Activated naive CD4-positive, alpha-beta T cell treated with anti-CD3 and anti-CD28 coated beads, Interleukin-2, amount 10 ng/mL, durations not matched to agents 7 days and 5 days (primary cell): ENCODE data around the gene SLC39A13.

Experiments
- CTCF ChIA-PET: fragments of 350-600 bp; sonication (Branson Sonifier 250); formaldehyde crosslinking; loops from one replicate; lab custom pipeline; 2021; ENCODE audit warnings: antibody characterized with exemption; lab: Charles Lee
- DNase-seq: peaks from one replicate; pipeline ENCODE4 v3.0.0-alpha.2; 2020
- H3K27ac Mint-ChIP-seq: one replicate; pipeline ENCODE4 v1.8.0; 2021; ENCODE audit warnings: mild to moderate bottlenecking, moderate library complexity, mixed read lengths
- H3K27me3 Mint-ChIP-seq: one replicate; pipeline ENCODE4 v1.8.0; 2021; ENCODE audit warnings: mild to moderate bottlenecking, mixed read lengths
- H3K36me3 Mint-ChIP-seq: one replicate; pipeline ENCODE4 v1.8.0; 2021; ENCODE audit warnings: mixed read lengths
- H3K4me1 Mint-ChIP-seq: one replicate; pipeline ENCODE4 v1.8.0; 2021; ENCODE audit warnings: mixed read lengths
- H3K4me3 Mint-ChIP-seq: one replicate; pipeline ENCODE4 v1.8.0; 2021; ENCODE audit warnings: mild to moderate bottlenecking, moderate library complexity, mixed read lengths
- H3K9me3 Mint-ChIP-seq: one replicate; pipeline ENCODE4 v1.8.0; 2021; ENCODE audit warnings: mixed read lengths

Gene SLC39A13

DNA sequence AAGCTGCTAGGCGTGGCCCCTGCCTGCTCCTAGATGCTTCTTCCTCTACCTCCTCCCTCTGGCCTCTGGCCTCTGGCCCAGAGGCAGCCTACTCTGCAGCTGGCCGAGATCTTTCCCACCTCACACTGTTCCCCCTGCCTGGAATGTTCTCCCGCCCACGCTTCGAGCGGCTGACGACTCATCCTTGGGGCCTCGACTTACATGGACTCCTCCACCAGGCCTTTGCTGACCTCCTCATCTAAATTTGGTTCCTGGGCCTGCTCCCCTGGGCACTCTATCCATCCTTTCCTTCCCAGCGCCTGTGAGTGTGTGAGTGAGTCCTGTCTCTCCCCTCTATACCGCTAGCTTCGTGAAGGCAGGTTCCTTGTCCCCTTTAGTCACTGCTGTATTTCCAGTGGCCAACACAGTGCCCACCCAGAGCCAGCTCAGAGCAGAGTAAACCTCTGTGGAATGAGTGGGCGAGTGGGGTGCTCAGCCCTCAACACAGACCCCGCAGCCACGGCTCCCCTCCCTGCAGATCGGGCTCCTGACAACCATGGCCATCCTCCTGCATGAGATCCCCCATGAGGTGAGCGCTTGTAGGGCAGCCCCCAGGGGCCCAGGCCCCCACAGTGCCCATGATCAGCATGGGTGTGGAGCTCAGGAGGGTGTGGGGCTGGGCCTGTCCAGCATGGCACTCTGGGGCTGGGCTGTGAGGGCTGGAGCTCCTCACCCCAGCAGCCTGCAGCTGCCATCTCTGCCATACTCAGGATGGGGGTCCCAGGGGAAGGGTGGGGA, 5.7 kb downstream of the SLC39A13 start:
- Mint-ChIP-seq H3K4me3 (no peak overlapping the region), H3K27ac (peak overlapping the region; percentile 42)
- CTCF ChIA-PET, result interaction anchor here (0.5 to 7.8 kb wide), 3 partner anchors 22 to 332 kb away, joined by 3 to 133 read pairs (median 3); no protein-coding TSS in a partner anchor

DNA sequence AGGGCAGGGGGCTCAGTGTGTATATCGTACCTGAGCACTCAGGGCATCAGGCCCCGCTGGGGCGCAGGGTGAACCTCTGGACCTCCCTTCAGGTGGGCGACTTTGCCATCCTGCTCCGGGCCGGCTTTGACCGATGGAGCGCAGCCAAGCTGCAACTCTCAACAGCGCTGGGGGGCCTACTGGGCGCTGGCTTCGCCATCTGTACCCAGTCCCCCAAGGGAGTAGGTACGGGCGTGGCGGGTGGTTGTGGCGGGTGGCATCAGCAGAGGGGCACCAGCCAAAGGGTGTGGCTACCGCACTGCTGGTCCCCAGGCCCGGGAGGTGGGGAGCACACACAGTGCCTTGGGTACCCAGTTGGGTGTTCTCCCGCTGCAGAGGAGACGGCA, 6.3 kb downstream of the SLC39A13 start:
- CTCF ChIA-PET, result interaction anchor here (0.5 to 0.6 kb wide), 2 partner anchors 22 to 333 kb away, joined by 3 read pairs; no protein-coding TSS in a partner anchor
- Mint-ChIP-seq H3K27me3 (no peaks in the 10 kb centered on the region), H3K4me1 (peaks cover 1% of the 10 kb centered on the region), H3K36me3 (peaks cover 26% of the 10 kb centered on the region), H3K9me3 (no peaks in the 10 kb centered on the region), H3K4me3 (no peak overlapping the region), H3K27ac (no peak overlapping the region)
- DNase-seq, result no peak

More for the DNA sequence above, 5.7 kb downstream of the SLC39A13 start:
- no peak for DNase-seq
- Mint-ChIP-seq H3K27me3 (no peaks in the 10 kb centered on the region), H3K4me1 (peaks cover 7% of the 10 kb centered on the region), H3K36me3 (peaks cover 26% of the 10 kb centered on the region), H3K9me3 (no peaks in the 10 kb centered on the region)

DNA sequence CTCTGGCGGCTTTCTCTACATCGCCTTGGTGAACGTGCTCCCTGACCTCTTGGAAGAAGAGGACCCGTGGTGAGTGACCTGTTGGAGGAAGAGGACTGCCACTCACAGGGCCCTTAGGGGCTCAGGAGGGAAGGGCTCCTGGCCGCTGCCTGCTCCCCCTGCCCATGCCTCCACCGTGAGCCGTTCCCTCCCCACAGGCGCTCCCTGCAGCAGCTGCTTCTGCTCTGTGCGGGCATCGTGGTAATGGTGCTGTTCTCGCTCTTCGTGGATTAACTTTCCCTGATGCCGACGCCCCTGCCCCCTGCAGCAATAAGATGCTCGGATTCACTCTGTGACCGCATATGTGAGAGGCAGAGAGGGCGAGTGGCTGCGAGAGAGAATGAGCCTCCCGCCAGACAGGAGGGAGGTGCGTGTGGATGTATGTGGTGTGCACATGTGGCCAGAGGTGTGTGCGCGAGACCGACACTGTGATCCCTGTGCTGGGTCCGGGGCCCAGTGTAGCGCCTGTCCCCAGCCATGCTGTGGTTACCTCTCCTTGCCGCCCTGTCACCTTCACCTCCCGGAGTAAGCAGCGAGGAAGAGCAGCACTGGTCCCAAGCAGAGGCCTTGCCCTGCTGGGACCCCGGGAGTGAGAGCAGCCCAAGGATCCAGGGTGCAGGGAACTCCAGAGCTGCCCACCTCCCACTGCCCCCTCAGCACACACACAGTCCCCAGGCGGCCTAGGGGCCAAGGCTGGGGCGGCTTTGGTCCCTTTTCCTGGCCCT, 6.9 kb downstream of the SLC39A13 start:
- CTCF ChIA-PET, result interaction anchor here (1.7 kb wide), 1 partner anchor 41 kb away, joined by 7 read pairs; no protein-coding TSS in a partner anchor
- no peak overlapping the region for H3K27ac Mint-ChIP-seq
- no peak overlapping the region for H3K4me3 Mint-ChIP-seq
- H3K4me1 Mint-ChIP-seq, result no peaks in the 10 kb centered on the region
- peaks cover 32% of the 10 kb centered on the region for H3K36me3 Mint-ChIP-seq
- H3K9me3 Mint-ChIP-seq, result no peaks in the 10 kb centered on the region
- no peak for DNase-seq
- no peaks in the 10 kb centered on the region for H3K27me3 Mint-ChIP-seq

DNA sequence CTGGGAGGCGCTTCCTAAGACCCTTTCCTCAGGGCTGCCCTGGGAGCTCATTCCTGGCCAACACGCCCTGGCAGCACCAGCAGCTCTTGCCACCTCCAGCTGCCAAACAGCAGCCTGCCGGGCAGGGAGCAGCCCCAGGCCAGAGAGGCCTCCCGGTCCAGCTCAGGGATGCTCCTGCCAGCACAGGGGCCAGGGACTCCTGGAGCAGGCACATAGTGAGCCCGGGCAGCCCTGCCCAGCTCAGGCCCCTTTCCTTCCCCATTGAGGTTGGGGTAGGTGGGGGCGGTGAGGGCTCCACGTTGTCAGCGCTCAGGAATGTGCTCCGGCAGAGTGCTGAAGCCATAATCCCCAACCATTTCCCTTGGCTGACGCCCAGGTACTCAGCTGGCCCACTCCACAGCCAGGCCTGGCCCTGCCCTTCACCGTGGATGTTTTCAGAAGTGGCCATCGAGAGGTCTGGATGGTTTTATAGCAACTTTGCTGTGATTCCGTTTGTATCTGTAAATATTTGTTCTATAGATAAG, 7.6 kb downstream of the SLC39A13 start:
- H3K36me3 Mint-ChIP-seq, result peaks cover 38% of the 10 kb centered on the region
- no peak overlapping the region for H3K27ac Mint-ChIP-seq

DNA sequence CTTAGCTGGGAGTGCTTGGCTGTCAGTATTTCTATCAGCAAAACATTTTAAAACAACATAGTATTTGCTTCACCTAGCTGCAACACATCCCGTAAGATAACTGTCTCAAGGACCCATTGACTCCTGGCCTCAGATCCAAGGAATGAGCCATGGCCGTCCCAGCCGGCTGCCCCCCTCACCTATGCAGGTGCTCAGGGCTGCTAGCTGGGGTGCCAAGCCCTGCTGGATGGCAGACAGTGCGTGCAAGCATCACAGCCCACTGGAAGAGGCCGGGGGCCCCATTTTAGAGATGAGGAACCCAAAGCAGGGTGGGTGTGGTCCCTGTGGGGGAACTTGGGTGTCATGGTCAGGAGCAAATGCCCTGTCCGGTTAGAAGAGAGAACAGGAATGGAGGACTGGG, 9.3 kb downstream of the SLC39A13 start:
- H3K36me3 Mint-ChIP-seq, result peaks cover 48% of the 10 kb centered on the region
- no peaks in the 10 kb centered on the region for H3K4me1 Mint-ChIP-seq
- DNase-seq, result no peak
- no peaks in the 10 kb centered on the region for H3K9me3 Mint-ChIP-seq
- H3K27me3 Mint-ChIP-seq, result no peaks in the 10 kb centered on the region
- H3K4me3 Mint-ChIP-seq, result no peak overlapping the region
- CTCF ChIA-PET, result interaction anchor here (1.1 kb wide), 1 partner anchor 44 kb away, joined by 3 read pairs; no protein-coding TSS in a partner anchor
- no peak overlapping the region for H3K27ac Mint-ChIP-seq

More for the DNA sequence above, 7.6 kb downstream of the SLC39A13 start:
- Mint-ChIP-seq H3K4me1 (no peaks in the 10 kb centered on the region), H3K27me3 (no peaks in the 10 kb centered on the region), H3K4me3 (no peak overlapping the region), H3K9me3 (no peaks in the 10 kb centered on the region)
- no peak for DNase-seq
- CTCF ChIA-PET, result interaction anchor here (0.6 to 1.7 kb wide), 2 partner anchors 13 to 42 kb away, joined by 3 to 7 read pairs; no protein-coding TSS in a partner anchor

DNA sequence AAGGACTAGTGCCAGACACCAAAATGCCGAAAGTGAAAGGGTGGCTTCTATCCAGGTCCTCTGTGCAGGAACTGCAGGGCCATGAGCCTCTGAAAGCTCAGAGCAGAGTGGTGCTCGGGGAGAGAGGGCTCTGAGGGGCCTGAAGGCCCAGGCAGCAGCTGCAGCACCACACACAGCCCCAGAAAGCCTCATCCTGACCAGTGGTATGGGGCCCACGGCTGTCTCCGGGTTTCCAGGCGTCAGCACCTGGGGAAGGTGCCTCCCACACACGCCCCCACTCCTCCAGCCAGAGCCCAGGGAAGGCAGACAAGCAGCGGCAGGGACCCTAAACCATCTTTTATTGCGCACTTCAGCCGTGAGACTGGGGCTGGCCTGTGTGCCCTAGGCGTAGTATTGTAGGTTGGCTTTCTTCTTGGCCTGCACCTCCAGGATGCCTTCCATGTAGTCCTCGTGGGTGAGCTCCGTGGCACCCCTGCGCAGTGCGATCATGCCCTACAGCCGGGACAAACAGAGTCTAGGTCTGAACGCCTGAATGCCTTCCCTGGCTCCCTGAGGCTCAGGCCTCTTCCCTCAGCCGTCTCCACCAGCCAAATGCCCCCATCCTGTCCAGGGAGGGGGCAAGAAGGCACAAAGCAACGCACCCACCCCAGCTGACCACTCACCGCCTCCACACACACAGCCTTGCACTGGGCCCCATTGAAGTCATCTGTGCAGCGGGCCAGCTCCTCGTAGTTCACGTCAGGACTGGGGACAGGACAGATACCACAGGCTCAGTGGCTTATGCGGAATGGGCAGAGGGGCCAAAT, 10.3 kb downstream of the SLC39A13 start:
- DNase-seq, result no peak
- CTCF ChIA-PET, result interaction anchor here (0.7 kb wide), 1 partner anchor 10 kb away, joined by 3 read pairs; the partner anchor contains the start of gene SLC39A13
- H3K27me3 Mint-ChIP-seq, result no peaks in the 10 kb centered on the region
- H3K4me1 Mint-ChIP-seq, result no peaks in the 10 kb centered on the region
- peaks cover 51% of the 10 kb centered on the region for H3K36me3 Mint-ChIP-seq
- no peaks in the 10 kb centered on the region for H3K9me3 Mint-ChIP-seq
- H3K4me3 Mint-ChIP-seq, result no peak overlapping the region
- no peak overlapping the region for H3K27ac Mint-ChIP-seq

GRCh38 chr11:47425611-47426010, 17.2 kb downstream of the SLC39A13 start:
- Mint-ChIP-seq H3K4me3 (peak overlapping the region; percentile 100), H3K36me3 (peaks cover 46% of the 10 kb centered on the region), H3K9me3 (no peaks in the 10 kb centered on the region), H3K4me1 (peaks cover 35% of the 10 kb centered on the region), H3K27me3 (no peaks in the 10 kb centered on the region), H3K27ac (peak overlapping the region; percentile 99)
- CTCF ChIA-PET, result interaction anchor here (4.5 kb wide), 1 partner anchor 14 kb away, joined by 22 read pairs; no protein-coding TSS in a partner anchor
- DNase-seq, result no peak

GRCh38 chr11:47426062-47426956, 17.9 kb downstream of the SLC39A13 start, which contains the start of gene PSMC3:
Gene PSMC3 (minus strand): TSS chr11:47426439. CDS start chr11:47426279, 160 bp downstream.
- Mint-ChIP-seq H3K36me3 (peaks cover 41% of the 10 kb centered on the region), H3K27me3 (no peaks in the 10 kb centered on the region), H3K9me3 (no peaks in the 10 kb centered on the region), H3K4me1 (peaks cover 35% of the 10 kb centered on the region), H3K4me3 (peak within 1 kb of the TSS; percentile 100), H3K27ac (peak within 1 kb of the TSS; percentile 99)
- peak; percentile 99 for DNase-seq
- CTCF ChIA-PET, result interaction anchor here (1.5 to 4.5 kb wide), 2 partner anchors 15 to 52 kb away, joined by 4 to 22 read pairs; no protein-coding TSS in a partner anchor

- DNase-seq, result no peak
- Mint-ChIP-seq H3K36me3 (peaks cover 7% of the 10 kb centered on the region), H3K4me1 (peaks cover 16% of the 10 kb centered on the region), H3K4me3 (no peak overlapping the region), H3K27me3 (peaks cover 7% of the 10 kb centered on the region), H3K27ac (no peak overlapping the region), H3K9me3 (no peaks in the 10 kb centered on the region)
- CTCF ChIA-PET, result no interaction called here
Measured at GRCh38 chr11:47430524-47430923, 22.1 kb downstream of the SLC39A13 start.

- H3K9me3 Mint-ChIP-seq, result no peaks in the 10 kb centered on the region
- no peak for DNase-seq
- no peak overlapping the region for H3K27ac Mint-ChIP-seq
- no peak overlapping the region for H3K4me3 Mint-ChIP-seq
- peaks cover 8% of the 10 kb centered on the region for H3K4me1 Mint-ChIP-seq
- H3K36me3 Mint-ChIP-seq, result no peaks in the 10 kb centered on the region
- CTCF ChIA-PET, result interaction anchor here (0.9 to 1.0 kb wide), 2 partner anchors 31 to 186 kb away, joined by 3 read pairs; no protein-coding TSS in a partner anchor
- H3K27me3 Mint-ChIP-seq, result peaks cover 11% of the 10 kb centered on the region
Measured at GRCh38 chr11:47431356-47432083, 23.1 kb downstream of the SLC39A13 start.

DNA sequence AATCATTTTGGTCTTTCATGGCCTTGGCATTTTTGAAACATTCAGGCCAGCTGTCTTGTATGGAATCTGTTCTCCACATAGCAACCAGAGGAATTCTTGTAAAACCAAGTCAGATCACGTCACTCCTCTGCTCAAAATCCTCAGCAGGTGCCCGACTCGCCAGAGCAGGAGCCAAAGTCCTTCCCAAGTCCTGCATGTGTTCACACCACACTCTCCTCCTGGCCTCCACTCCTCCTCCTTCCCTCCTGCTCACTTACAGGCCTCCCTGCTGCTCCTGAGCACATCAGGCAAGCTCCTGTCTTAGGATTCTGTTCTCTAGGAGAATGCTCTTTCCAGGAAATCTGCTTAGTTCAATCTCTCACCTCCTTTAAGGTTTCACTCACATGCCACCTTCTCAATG, 24.8 kb downstream of the SLC39A13 start:
- Mint-ChIP-seq H3K9me3 (no peaks in the 10 kb centered on the region), H3K27ac (no peak overlapping the region), H3K36me3 (no peaks in the 10 kb centered on the region), H3K4me1 (peaks cover 2% of the 10 kb centered on the region), H3K27me3 (peaks cover 11% of the 10 kb centered on the region), H3K4me3 (no peak overlapping the region)
- DNase-seq, result no peak
- CTCF ChIA-PET, result interaction anchor here (1.3 kb wide), 1 partner anchor 21 kb away, joined by 4 read pairs; no protein-coding TSS in a partner anchor
